HG02840 (cell line): ENCODE data around the gene PRKAR1B.

ENCODE experiments used
- ATAC-seq: cut with Tn5 transposase; IDR thresholded peaks from one replicate; pipeline ENCODE4 v1.9.1; 2021; ENCODE audit warnings: mild to moderate bottlenecking, moderate library complexity, moderate number of reproducible peaks; ENCODE audit not compliant: unreplicated experiment, low FRiP score

The PRKAR1B gene

DNA sequence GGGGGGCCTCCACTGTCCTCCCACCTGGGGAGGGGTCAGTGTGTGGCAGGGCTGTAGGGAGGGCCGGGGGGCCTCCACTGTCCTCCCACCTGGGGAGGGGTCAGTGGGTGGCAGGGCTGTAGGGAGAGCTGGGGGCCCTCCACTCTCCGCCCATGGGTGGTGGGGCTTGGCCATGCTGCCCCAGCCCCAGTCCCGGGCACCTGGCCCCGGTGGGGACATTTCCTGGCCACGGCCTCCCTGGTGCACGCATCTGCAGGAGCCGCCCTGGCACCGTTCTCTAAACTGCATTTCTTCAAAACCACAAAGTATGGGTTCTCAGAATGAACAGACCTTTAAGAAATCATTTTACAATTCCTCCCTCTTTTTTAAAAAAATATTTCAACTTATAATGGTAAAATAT lies 118.1 kb downstream of the PRKAR1B start:
- no peak for ATAC-seq

DNA sequence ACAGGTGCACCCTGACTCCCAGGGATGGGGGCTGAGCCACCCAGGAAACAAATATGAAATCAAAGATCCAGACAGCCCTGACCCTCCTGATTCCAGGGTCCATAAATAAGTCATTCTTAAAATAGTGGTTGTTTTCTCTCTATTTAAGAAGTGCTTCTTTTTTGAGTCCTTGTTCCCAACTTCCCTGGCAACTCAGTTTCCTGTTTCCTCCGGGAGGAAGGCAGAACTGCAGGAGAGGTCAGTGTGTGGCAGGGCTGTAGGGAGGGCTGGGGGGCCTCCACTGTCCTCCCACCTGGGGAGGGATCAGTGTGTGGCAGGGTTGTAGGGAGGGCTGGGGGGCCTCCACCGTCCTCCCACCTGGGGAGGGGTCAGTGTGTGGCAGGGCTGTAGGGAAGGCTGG lies 118.7 kb downstream of the PRKAR1B start:
- no peak for ATAC-seq

DNA sequence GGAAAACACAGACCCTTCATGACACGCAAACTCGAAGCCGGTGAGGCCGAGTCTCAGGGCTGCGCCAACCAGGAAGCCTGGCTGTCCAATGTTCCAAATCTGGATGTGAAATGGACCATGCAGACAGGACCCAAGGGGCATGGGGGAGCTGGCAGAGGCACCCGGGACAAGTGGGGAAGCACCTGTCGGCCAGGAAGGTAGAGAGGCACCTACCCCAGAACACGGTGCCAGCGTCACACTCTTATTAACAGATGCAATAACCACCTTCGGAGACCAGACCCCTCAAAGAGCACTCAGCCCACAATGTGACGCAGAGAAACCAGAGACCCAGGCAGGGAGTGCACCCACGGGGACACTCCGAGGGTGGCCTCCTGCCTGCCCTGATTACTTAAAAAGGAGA lies 119.1 kb downstream of the PRKAR1B start:
- no peak for ATAC-seq

DNA sequence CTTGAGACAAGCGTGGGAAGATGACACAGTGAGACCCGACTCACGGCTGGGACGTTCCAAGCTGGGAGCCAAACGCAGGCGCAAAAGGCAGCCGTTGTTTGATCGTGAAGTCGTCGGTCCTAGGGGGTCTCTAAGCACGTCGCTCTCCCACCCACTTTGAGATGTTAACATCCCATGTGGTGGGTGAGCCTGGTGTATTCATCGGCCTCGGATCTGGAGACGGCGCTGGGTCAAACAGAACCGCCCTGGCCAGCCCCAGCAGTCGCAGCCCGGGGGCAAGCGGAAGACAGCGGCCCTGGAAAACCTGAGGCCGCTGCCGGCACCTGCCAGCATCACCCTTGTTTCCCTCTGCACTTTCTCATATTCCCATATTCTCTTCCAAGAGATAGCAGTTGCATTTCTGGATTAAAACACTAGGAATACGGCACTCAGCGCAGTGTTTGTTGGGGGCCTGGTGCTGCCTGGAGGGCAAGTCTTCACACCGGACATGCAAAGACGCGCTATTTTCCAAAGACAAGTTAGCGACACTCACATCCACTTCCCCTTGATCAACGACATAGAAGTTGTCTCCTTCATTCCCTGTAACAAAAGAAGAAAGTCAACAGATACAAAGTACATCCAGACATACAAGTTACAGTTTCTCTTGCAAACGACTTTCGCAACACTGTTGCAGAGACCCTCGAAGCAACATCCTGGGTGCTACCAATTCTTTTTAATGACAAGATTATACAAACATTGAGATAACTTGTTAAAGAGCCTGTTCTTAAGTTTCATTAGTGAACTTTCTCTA lies 121.2 kb downstream of the PRKAR1B start:
- no peak for ATAC-seq

DNA sequence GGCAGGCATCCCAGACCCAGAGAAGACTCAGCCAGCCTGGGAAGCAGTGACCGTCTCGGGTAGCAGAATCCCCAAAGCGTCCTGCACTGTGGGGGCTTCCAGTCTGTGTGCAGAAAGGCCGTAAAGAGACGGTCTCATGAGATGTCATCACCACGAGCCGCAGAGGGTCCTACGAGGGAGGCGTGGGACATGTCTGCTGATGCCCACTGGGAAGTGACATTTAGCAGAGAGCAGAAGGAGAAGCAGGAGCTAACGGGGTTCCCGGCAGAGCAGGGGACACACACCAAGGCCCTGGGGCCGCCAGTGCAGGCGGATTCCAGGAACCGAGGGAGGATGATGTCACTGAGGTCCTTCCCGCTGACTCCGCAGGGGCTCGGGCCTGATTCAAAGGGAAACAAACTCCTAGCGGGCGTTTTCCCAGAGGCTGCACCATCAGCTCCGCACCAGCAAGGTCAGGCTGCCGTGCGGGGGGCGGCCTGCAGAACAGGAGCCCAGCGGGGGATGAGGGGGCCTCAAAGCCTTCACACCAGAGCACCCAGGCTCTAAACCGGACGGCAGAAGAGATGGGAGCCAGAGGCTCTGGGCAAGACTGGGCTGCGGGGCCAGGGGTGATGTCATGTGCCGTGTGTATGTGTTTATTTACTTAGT lies 122.1 kb downstream of the PRKAR1B start:
- ATAC-seq, result no peak

DNA sequence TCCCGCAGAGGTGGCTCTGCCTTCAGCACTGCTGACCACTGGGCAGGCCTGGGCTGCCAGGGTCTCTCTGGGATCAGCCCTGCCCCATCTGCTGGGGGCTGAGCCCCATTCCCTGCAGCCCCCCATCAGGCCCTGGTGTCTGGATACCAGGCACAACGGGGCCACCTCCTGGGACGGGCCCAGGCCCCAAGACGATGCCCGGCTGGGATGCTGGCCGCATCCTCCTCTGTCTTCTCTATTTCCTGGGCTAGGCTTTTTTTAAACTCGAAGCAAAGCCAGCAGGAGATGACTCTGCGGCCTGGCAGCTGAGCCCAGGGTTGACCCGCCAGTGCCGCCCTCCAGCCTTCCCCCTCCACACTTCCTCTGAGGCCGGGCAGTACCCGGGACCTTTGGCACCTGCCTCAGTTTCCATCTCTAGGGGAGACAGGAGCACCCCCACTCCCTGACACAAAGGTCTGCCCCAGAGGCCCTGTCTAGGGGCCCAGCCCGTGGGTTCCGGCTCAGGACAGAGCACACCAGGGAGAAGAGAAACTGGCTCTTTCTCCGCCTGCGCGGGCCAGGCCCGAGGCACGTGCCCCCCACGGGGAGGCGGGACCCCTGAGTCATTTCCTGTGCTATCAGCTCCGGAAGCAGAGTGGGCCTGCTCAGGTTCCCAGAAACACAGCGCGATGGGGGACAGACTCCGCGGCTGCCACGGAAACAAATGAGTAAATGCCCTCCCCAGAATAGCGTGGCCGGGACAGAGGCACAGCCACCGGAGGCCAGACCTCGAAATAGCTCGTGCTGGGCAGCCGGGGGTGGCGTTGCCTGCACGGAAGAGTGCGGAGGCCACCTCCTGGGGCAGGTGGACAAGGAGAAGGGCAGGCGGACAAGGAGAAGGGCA lies 122.8 kb downstream of the PRKAR1B start:
- ATAC-seq, result peak; percentile 59

DNA sequence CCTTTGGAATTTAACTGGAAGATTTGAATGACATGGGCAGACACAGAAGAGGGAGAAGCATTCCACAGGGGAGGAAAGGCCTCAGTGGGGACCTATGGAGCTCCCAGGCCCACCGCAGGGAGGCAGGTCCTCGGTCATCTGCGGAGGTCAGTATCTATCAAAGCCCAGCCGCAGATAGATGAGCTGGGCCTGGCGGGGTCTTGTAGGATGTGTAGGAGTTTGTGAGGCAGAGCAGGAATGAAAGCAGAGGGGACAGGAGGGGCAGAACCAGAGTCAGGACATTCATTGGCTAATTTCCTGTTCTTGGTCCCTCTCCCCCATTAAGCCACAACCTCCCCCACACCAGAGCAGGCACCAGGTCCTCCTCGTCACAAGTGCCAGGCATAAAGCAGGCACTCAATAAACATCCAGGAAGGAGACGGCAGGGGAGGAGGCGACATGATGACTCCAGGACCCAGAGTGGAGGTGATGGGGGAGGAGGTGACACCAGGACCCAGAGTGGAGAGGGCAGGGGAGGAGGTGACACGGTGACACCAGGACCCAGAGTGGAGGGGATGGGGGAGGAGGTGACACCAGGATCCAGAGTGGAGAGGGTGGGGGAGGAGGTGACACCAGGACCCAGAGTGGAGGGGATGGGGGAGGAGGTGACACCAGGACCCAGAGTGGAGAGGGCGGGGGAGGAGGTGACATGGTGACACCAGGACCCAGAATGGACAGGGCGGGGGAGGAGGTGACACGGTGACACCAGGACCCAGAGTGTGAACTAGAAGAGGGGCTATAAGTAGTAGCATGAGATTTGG lies 123.7 kb downstream of the PRKAR1B start:
- ATAC-seq, result peak; percentile 5

DNA sequence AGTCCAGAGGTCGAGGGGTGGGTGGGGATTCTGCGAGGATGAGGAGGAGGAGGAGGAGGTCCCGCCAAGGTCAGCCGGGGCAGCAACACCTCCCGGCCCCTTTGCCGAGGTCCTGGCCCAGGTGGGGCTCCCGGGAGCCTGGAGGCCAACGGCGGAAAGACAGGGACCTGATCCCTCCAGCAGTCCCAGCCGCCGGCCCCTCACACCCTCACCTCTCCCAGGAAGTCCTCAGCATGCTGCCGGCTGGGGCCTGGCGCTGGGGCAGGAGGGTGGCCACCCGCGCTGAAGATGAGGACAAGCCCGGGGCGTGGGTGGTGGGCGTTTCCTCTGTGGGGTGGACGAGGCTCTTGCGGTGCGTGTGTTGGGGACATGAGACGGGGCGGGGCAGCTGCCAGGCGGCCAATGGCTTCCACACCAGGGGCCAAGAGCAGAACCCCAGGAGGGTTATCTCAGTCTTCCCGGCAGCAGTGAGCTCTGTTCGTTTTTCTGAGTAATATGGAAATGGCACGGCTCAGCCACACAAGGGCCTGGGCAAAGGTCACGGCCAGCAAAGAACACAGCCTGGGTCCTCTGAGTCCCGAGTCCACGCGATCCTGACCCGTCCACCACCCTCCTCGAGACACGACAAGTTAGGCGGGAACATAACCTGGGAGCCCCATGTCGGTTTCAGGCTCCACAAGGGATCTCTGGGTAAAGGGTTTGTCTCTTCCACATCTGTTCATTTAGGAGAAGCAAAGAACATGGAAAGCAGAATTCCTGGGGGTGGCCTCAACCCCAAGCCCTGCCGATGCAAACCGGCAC lies 124.5 kb downstream of the PRKAR1B start:
- no peak for ATAC-seq

DNA sequence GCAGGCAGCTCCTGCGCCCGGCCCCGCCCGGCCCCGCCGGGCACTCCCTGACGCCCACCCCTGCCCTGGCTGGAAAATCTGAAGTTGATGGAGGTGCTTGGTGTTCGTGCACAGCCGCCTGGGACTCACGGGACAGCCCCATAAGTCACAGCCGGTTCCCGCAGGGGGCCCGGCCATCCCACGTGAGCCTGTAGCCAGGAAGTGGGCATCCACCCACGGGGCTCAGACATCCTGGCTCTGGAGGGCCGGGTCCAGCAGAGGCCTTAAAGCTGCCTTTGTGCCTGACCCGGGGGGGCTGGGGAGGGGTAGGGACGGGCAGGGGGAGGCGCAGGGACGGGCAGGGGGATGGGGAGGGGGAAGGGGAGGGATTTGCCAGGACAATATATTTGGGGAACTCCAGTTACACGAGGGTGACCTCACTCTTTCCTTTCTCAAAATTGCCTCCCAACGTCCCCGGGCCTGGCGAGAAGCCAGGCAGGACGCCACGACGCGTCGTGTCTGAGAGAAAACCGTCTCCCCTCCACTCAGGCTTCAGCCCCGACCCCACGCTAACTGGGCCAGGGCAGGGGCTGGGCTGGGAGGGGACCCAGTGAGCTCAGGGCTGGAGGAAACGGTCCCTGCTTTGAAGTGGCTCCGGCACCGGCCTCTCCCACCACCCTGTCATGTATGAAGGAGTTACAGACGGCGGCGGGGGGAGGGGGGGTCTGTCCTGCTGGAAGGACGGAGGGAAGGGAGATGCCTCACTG lies 125.3 kb downstream of the PRKAR1B start:
- ATAC-seq, result no peak

DNA sequence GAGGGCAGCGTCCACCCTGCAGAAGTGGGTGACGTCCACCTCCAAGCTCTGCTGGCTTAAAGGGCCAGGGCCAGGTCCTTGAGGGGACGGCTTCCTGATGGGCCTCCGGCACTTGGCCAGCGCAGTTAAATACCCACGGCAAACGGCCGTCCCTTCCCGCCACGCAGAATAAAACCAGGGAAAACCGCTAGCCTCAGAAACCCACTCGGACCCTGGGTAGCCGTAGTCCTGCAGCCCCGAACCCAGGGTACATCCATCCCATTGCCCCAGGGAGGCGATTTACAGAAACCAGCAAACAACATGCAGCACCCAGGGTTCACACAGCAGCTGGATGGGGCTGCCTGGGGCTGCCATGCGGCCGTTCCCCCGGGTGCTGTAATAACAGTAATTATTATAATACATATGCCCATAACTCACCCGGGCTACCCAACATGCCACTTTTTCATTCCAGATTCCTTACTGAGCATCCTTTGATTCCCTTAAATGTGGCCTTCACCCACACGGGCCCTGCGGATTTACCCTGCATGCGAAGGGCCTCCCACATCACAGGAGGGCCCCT lies 126.0 kb downstream of the PRKAR1B start:
- no peak for ATAC-seq

DNA sequence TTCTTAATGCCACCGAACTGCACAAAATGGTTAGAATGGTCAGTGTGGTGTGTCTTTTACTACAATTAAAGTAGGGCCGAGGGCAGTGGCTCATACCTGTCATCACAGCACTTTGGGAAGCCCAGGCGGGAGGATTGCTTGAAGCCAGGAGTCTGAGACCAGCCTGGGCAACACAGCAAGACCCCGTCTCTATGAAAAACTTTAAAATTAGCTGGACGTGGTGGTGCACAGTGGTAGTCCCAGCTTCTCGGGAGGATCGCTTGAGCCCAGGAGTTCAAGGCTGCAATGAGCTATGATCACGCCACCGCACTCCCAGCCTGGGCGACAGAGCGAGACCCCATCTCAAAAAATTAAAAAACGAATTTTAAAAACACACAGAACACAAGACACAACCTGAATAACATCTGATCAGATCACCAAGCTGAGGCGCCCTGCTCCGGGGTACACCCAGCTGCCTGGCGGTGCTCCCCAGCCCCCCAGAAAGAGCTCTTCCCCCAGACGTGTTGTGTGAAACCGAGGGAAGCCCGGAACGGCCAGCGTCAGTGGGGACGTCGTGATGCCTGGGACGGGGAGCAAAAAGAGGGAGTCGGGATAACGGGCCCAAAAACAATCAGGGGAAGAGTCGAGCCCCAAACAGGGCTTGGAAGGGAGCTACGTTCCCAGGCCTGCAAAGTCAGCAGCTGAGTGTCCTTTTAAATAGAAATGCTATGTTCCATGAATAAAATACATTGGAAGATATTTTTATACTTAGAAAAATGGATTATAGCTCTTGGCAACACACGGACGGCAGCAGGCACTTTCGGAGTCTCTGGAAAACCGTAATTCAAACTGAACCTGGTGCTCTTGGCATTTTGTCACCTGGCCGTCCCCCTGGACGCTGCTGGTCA lies 126.7 kb downstream of the PRKAR1B start:
- ATAC-seq, result no peak

DNA sequence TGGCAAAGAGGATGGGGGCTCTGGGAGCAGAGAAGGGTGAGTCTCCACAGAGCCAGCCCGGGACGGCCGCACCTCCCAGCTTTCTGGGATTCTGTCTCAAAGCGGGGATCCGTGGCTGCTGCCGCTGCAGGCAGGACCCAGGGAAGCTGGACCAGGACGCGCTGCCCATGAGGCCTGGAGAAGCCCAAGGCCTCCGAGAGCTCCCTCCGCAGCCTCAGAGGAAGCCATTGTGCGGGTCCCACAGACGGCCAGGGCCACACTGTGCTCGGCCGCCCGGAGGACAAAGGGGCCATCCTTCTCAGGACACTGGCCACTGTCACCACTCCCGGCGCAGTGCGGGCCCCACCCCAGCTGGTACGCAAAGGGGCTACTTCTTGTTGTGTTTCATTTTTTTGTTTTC lies 128.2 kb downstream of the PRKAR1B start:
- no peak for ATAC-seq

DNA sequence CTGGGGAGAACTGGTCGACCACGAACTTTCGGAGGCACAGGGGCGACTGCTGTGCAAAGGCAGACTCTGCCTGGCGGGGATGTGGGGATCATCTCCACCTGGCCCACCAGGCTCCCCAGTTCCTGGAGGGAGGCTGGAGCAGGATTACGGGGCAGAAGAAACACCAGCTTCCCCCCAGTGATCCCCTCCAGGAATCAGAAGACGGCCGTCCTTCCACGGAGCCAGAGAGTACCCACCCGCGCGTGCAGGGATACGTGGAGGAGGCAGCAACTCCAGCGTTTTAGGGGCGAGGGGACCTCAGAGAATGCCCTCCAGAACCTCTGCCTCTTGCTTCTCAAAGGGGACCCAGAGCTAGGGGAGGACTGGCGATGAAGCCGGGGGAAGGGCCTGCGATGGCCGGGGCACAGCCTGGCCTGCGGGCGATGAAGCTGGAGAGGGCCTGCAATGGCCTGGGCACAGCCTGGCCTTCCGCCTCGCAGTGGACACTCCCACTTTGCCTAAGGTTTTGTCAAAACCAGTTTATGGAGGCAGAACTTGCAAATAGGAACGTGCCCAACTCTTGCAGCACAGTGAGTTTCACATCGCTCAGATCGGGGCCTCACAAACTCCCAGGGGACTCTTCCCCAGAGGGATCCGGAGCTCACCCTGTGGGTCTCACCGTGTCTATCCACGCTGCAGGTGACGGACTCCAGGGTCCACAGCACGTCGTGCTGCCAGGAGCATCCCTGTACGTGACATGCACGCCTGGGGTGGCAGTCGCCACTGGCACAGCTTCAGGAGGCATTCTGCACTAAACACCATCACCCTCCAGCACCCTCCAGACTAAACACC lies 129.5 kb downstream of the PRKAR1B start:
- no peak for ATAC-seq

DNA sequence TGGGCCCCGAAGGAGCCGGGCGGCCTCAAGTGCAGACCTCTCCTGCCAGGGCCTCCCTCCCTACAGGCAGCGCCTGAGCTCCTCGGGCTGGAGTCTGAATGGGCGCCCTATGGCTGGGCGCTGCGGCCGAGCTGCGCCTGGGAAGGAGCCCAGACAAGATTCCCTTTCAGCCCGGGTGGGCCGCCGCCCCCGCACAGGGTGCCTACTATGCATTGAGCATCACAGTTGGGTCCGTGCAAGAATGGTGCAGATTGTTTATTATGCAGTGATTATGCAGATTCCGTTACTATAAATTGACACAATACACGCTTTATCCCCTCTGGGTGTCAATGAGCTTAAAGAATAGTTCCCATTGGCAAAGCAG lies 130.3 kb downstream of the PRKAR1B start:
- no peak for ATAC-seq

DNA sequence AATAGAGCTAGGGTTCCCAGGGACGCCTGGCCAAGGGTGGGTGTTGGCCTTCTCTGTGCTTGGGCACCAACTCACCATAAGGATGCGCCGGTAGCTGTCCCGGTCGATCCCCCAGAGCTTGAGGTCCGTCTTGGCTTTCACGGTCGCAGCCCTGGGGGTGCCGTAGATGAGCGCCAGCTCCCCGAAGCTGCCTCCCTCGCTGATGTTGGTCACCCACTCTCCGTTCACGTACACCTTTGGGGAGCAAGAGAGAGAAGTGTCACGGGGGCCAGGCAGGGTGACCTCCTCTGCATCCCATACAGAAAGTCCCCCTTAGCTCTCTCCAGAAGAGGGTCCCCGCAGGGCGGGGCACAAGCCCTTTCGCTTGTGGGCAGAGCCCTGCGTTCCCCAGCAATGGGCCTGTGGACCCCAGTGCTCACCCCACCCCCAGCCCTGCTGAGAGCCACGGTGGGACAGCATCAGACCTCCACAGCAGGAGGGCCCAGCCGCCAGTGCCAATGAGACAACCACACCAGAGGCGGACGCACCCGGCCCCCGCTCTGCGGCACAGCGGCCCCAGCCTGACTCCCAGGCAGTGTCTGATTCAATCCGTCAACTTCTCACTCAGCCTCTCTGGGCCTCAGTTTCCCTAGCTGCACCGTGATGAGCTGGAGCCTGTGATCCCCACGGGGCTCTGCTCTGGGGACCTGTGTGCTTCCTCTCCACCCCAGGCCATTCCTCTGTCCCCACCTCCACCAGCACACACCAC lies 130.8 kb downstream of the PRKAR1B start:
- ATAC-seq, result no peak

DNA sequence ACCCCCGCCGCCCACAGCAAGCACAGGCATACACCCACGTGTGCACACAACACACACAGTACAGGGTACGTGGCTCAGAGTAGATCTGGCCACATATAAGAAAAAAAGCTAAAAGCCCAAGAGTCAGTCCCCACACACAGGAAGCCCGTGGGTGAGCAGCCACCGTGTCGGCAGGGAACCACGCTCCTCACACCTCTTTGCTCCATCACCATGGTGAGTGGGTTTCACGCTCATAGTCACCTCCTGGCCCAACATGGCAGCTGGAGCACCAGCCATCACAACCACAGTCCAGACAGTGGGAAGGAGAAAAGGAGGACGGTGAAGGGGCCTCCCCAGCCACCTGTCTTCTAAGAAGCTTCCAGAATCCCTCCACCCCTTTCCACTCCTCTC lies 131.5 kb downstream of the PRKAR1B start:
- ATAC-seq, result no peak
